HepG2 (cell line): Measurements from ENCODE around the gene COA5. TPM values are rescaled to one million over a fixed set of nuclear protein-coding genes. Genes with fewer than 3 reads are reported as not detected.

Experiments used
- ATAC-seq: fragments of 200-7000 bp; cut with Tn5 transposase; 3 replicates; pipeline ENCODE4 v1.9.1; 2020; ENCODE audit warnings: mild to moderate bottlenecking, moderate library complexity
- BruUV-seq: library from RNA; stranded (reverse); fragments of 400-500 nt; replicated peaks from 2 replicates; lab custom pipeline; 2021; lab: Mats Ljungman, UMichigan
- CTCF ChIA-PET: fragments of 300-600 bp; formaldehyde crosslinking; extraction: SDS; loops from one replicate; lab custom pipeline; 2021; ENCODE audit warnings: low total read pairs, inconsistent platforms, low intra/inter-chr PET ratio; lab: Yijun Ruan, JAX
- POLR2A ChIA-PET: fragments of 350-600 bp; sonication (Branson Sonifier 250); formaldehyde crosslinking; loops from one replicate; lab custom pipeline; 2020; ENCODE audit warnings: antibody characterized with exemption, inconsistent platforms; lab: Yijun Ruan, JAX
- DNase-seq: peaks from one replicate; pipeline ENCODE4 v3.0.0-alpha.2; 2015; ENCODE audit warnings: low spot score
- FAIRE-seq: peaks from 3 replicates; lab custom pipeline; 2011; peaks lifted over from hg19 to GRCh38; lab: Jason Lieb, UNC
- H2AFZ ChIP-seq: one replicate; pipeline ENCODE4 v1.6.1; 2011; ENCODE audit warnings: low read length, inconsistent platforms
- H3K27ac ChIP-seq: fragments of 300-600 bp; 3 replicates; pipeline ENCODE4 v1.8.0; 2011; ENCODE audit warnings: mixed run types, mild to moderate bottlenecking, mixed read lengths, low read length, inconsistent platforms; ENCODE audit not compliant: insufficient read depth; ENCODE audit errors: extremely low read length
- H3K27me3 ChIP-seq, 2 experiments: fragments of 200-600 bp in 1 of 2; 2 replicates in 1 of 2; 3 replicates in 1 of 2; pipeline versions ENCODE4 v1.6.0 to v1.8.0; 2011; ENCODE audit warnings: low read length in 2 of 2, mild to moderate bottlenecking in 2 of 2, moderate library complexity in 2 of 2, inconsistent platforms in 1 of 2; ENCODE audit not compliant: insufficient read depth in 2 of 2, control insufficient read depth in 1 of 2
- H3K36me3 ChIP-seq, 2 experiments: fragments of 200-600 bp in 1 of 2; replicated peaks in 1 of 2; 2 replicates in 1 of 2; 3 replicates in 1 of 2; pipeline versions ENCODE4 v1.5.1 to v1.8.0; 2011; ENCODE audit warnings: low read length in 2 of 2, inconsistent platforms in 1 of 2; ENCODE audit not compliant: insufficient read depth in 2 of 2, control insufficient read depth in 1 of 2
- H3K4me1 ChIP-seq: 2 replicates; pipeline ENCODE4 v1.5.1; 2012; ENCODE audit warnings: low read length, inconsistent platforms; ENCODE audit not compliant: insufficient read depth
- H3K4me2 ChIP-seq: 2 replicates; pipeline ENCODE4 v1.6.0; 2011; ENCODE audit warnings: low read depth, low read length, inconsistent platforms
- H3K4me3 ChIP-seq, 3 experiments: fragments of 200-600 bp in 1 of 3; sonication (generic), shearing (Covaris generic) in 1 of 3; replicated peaks in 1 of 3; 2 replicates each; pipeline ENCODE4 v1.5.1; 2011 to 2016; ENCODE audit warnings: low read length in 3 of 3, inconsistent platforms in 2 of 3, low read depth in 2 of 3, mild to moderate bottlenecking in 2 of 3, control low read depth in 1 of 3, mixed read lengths in 1 of 3; ENCODE audit not compliant: insufficient read depth in 1 of 3
- H3K79me2 ChIP-seq: one replicate; pipeline ENCODE4 v1.6.1; 2011; ENCODE audit warnings: low read length, inconsistent platforms; ENCODE audit not compliant: insufficient read depth
- H3K9ac ChIP-seq: 2 replicates; pipeline ENCODE4 v1.6.0; 2011; ENCODE audit warnings: mild to moderate bottlenecking, low read depth, low read length, inconsistent platforms; ENCODE audit not compliant: insufficient read depth
- H3K9me3 ChIP-seq: 2 replicates; pipeline ENCODE4 v1.5.1; 2012; ENCODE audit warnings: mild to moderate bottlenecking, low read length
- H4K20me1 ChIP-seq: 2 replicates; pipeline ENCODE4 v1.6.0; 2011; ENCODE audit warnings: inconsistent platforms, mild to moderate bottlenecking, low read length, moderate library complexity; ENCODE audit not compliant: insufficient read depth
- JUN ChIP-seq: sonication (generic); formaldehyde crosslinking; IDR thresholded peaks from 2 replicates; pipeline ENCODE4 v1.4.0; 2020; ENCODE audit warnings: mild to moderate bottlenecking, missing genetic modification reagents
- MAZ ChIP-seq, 2 experiments: sonication (generic) in 1 of 2; formaldehyde crosslinking in 1 of 2; IDR thresholded peaks; 2 replicates each; pipeline versions ENCODE4 v1.5.0 to v1.6.1; 2012 to 2020; ENCODE audit warnings: low read depth in 2 of 2, mild to moderate bottlenecking in 2 of 2, borderline replicate concordance in 1 of 2, improper control_type of control experiment in 1 of 2, low read length in 1 of 2, missing genetic modification reagents in 1 of 2, moderate library complexity in 1 of 2
- MBD4 ChIP-seq: IDR thresholded peaks from 2 replicates; pipeline ENCODE4 v1.6.1; 2012; ENCODE audit warnings: low read length, inconsistent platforms, borderline replicate concordance
- NCOA1 ChIP-seq: sonication (generic); formaldehyde crosslinking; IDR thresholded peaks from 2 replicates; pipeline ENCODE4 v1.9.0; 2021; ENCODE audit warnings: missing genetic modification reagents
- NCOR1 ChIP-seq: fragments of 200-600 bp; sonication (generic); IDR thresholded peaks from 2 replicates; pipeline ENCODE4 v1.7.0; 2017; ENCODE audit warnings: antibody characterized with exemption, low read length, borderline replicate concordance
- TOPORS ChIP-seq: sonication (generic); formaldehyde crosslinking; IDR thresholded peaks from 2 replicates; pipeline ENCODE4 v1.8.0; 2023; ENCODE audit warnings: mild to moderate bottlenecking, missing genetic modification reagents
- U2AF2 ChIP-seq: fragments of 200-400 bp; formaldehyde crosslinking; IDR thresholded peaks from 2 replicates; pipeline ENCODE4 v1.6.1; 2017; ENCODE audit warnings: low read depth, mild to moderate bottlenecking, low read length
- ZNF724P ChIP-seq: sonication (generic); formaldehyde crosslinking; IDR thresholded peaks from 2 replicates; pipeline ENCODE4 v1.8.0; 2022; ENCODE audit warnings: missing genetic modification reagents, borderline replicate concordance
- ZNF781 ChIP-seq: sonication (generic); formaldehyde crosslinking; IDR thresholded peaks from 2 replicates; pipeline ENCODE4 v1.5.1; 2020; ENCODE audit warnings: borderline replicate concordance, mild to moderate bottlenecking, missing genetic modification reagents; ENCODE audit errors: not compliant biosample characterization
- ZNF788 ChIP-seq: sonication (generic); formaldehyde crosslinking; IDR thresholded peaks from 2 replicates; pipeline ENCODE4 v1.5.0; 2020; ENCODE audit warnings: mild to moderate bottlenecking, missing genetic modification reagents, borderline replicate concordance
- ZNF883 ChIP-seq: sonication (generic); formaldehyde crosslinking; IDR thresholded peaks from 2 replicates; pipeline ENCODE4 v1.5.1; 2020; ENCODE audit warnings: mild to moderate bottlenecking, missing genetic modification reagents; ENCODE audit errors: not compliant biosample characterization
- whole genome bisulfite sequencing: methylation state at CpG from one replicate; pipeline ENCODE4 v1.1.6; 2017; ENCODE audit warnings: low lambda C conversion rate; 5-methylcytosine and 5-hydroxymethylcytosine counted together
- in situ Hi-C: cut with HindIII; loops from 2 replicates; pipeline ENCODE4 v1.10.0; 2017; ENCODE audit warnings: low pct_unique_long_range_greater_than_20kb; ENCODE audit not compliant: extremely low pct_ligation_motif_present
- intact Hi-C: fragments of 100-400 bp; cut with micrococcal nuclease; formaldehyde crosslinking; loops from one replicate; pipeline ENCODE4 v1.10.0; 2022; ENCODE audit not compliant: unreplicated experiment
- polyA plus RNA-seq, 8 experiments: library from polyadenylated mRNA; depleted of rRNA in 3 of 8; stranded (reverse) in 7 of 8; unstranded in 1 of 8; fragments of >200 nt; fragmentation: Illumina TruSeq in 4 of 8; extraction: Trizol in 4 of 8; gene quantifications; 2 replicates each; pipeline versions ENCODE4 v1.2.1 to v1.2.3, GENCODE V29; 2011 to 2016; ENCODE audit warnings: low read depth in 4 of 8, missing spikeins in 1 of 8, mixed read lengths in 1 of 8; ENCODE audit not compliant: insufficient read depth in 1 of 8
- total RNA-seq, 5 experiments: library from RNA; depleted of rRNA; stranded (reverse); fragments of >200 nt; fragmentation: Illumina TruSeq; extraction: Trizol; gene quantifications; 2 replicates each; pipeline ENCODE4 v1.2.3, GENCODE V29; 2016; ENCODE audit warnings: low read depth in 1 of 5
- TF ChIP-seq, protein P1 (sequence below): sonication (generic); formaldehyde crosslinking; IDR thresholded peaks from 2 replicates; pipeline ENCODE4 v1.8.1; 2023; ENCODE audit warnings: missing genetic modification reagents, inconsistent platforms, borderline replicate concordance
- TF ChIP-seq, protein P2 (sequence below): sonication (generic); formaldehyde crosslinking; conservative IDR thresholded peaks from 2 replicates; pipeline ENCODE4 v1.4.0; 2020; ENCODE audit warnings: missing genetic modification reagents
- TF ChIP-seq, protein P3 (sequence below): sonication (generic); formaldehyde crosslinking; IDR thresholded peaks from 2 replicates; pipeline ENCODE4 v1.8.0; 2022; ENCODE audit warnings: mild to moderate bottlenecking, missing genetic modification reagents, moderate library complexity

Gene COA5
- total and polyA plus RNA-seq, 2 of the 13 experiments (the other 11 are each of a cell fraction or from before 2014, with no cell fraction given), result 43.6 to 64.5 TPM

DNA sequence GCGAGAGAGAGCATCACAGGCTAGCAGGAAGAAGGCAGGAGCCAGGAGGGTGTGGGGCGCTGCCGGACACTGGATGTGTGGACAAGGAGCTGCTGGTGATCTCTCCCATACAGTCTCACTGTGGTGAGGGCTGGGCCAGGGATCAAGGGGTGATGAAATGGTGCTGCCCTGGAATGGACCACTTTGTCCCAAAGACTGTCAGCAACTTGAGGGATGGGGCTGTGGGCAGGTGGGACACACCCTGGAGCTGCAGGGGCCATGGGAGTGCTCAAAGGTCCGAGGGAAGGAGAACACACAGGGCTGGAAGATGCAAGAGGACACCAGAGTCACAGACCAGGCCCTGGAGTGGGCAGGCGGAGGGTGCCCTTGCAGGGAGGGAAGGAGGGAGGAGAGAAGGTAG, 38.0 kb downstream of the COA5 start:
- intact Hi-C loops, result no loop called here
- H3K4me2 ChIP-seq, result no peak overlapping the region
- FAIRE-seq (no peak), ATAC-seq (no peak), DNase-seq (no peak)
- ChIA-PET POLR2A (no interaction called here), CTCF (interaction anchor here (3.0 kb wide), 1 partner anchor 31 kb away, joined by 32 read pairs; no protein-coding TSS in a partner anchor)
- H3K9me3 ChIP-seq, result no peaks in the 10 kb centered on the region
- no peak overlapping the region for H2AFZ ChIP-seq
- H4K20me1 ChIP-seq, result no peaks in the 10 kb centered on the region
- BruUV-seq, result no TSS peak
- H3K79me2 ChIP-seq, result no peaks in the 10 kb centered on the region
- no peaks in the 10 kb centered on the region for H3K4me1 ChIP-seq
- WGBS, result 93% methylated on average over 5 of the region's 5 CpGs
- H3K27me3 ChIP-seq, result no peaks in the 10 kb centered on the region
- TF ChIP-seq NCOR1, result no peak
- TF ChIP-seq, protein P1, sequence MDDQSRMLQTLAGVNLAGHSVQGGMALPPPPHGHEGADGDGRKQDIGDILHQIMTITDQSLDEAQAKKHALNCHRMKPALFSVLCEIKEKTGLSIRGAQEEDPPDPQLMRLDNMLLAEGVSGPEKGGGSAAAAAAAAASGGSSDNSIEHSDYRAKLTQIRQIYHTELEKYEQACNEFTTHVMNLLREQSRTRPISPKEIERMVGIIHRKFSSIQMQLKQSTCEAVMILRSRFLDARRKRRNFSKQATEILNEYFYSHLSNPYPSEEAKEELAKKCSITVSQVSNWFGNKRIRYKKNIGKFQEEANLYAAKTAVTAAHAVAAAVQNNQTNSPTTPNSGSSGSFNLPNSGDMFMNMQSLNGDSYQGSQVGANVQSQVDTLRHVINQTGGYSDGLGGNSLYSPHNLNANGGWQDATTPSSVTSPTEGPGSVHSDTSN, result no peak
- TF ChIP-seq, protein P2, sequence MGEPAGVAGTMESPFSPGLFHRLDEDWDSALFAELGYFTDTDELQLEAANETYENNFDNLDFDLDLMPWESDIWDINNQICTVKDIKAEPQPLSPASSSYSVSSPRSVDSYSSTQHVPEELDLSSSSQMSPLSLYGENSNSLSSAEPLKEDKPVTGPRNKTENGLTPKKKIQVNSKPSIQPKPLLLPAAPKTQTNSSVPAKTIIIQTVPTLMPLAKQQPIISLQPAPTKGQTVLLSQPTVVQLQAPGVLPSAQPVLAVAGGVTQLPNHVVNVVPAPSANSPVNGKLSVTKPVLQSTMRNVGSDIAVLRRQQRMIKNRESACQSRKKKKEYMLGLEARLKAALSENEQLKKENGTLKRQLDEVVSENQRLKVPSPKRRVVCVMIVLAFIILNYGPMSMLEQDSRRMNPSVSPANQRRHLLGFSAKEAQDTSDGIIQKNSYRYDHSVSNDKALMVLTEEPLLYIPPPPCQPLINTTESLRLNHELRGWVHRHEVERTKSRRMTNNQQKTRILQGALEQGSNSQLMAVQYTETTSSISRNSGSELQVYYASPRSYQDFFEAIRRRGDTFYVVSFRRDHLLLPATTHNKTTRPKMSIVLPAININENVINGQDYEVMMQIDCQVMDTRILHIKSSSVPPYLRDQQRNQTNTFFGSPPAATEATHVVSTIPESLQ, result no peak
- no peak for TF ChIP-seq ZNF788 (CRISPR knock-in tag)
- TF ChIP-seq U2AF2, result no peak
- no peak for TF ChIP-seq JUN (CRISPR knock-in tag)
- no peak for TF ChIP-seq ZNF724P
- TF ChIP-seq, protein P3, sequence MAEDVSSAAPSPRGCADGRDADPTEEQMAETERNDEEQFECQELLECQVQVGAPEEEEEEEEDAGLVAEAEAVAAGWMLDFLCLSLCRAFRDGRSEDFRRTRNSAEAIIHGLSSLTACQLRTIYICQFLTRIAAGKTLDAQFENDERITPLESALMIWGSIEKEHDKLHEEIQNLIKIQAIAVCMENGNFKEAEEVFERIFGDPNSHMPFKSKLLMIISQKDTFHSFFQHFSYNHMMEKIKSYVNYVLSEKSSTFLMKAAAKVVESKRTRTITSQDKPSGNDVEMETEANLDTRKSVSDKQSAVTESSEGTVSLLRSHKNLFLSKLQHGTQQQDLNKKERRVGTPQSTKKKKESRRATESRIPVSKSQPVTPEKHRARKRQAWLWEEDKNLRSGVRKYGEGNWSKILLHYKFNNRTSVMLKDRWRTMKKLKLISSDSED, result no peak
- TF ChIP-seq ZNF883, result no peak
- TF ChIP-seq ZNF781, result no peak
- no peak for TF ChIP-seq MAZ (IDR thresholded peaks at IDR 0.05; ENCODE audit: borderline replicate concordance, low read depth, low read length)
- no peak for TF ChIP-seq MAZ (CRISPR knock-in tag; IDR thresholded peaks at IDR 0.05; ENCODE audit: low read depth)
- TF ChIP-seq TOPORS (CRISPR knock-in tag), result no peak
- no peak for TF ChIP-seq MBD4
- TF ChIP-seq NCOA1 (CRISPR knock-in tag), result no peak
- no peak overlapping the region for H3K9ac ChIP-seq
- in situ Hi-C loops, result no loop called here
- no peak overlapping the region for H3K4me3 ChIP-seq
- H3K27ac ChIP-seq, result no peak overlapping the region
- H3K36me3 ChIP-seq, result peaks cover 6 to 33% of the 10 kb centered on the region in 2 experiments; a peak in 4 of 5 replicates
